ENCODE data around the gene RHBG. TPM values are rescaled to one million over a fixed set of nuclear protein-coding genes. Genes with fewer than 3 reads are reported as not detected.

The RHBG gene
- total RNA-seq, 1 experiment from 2014 or later: 4.0 TPM

DNA sequence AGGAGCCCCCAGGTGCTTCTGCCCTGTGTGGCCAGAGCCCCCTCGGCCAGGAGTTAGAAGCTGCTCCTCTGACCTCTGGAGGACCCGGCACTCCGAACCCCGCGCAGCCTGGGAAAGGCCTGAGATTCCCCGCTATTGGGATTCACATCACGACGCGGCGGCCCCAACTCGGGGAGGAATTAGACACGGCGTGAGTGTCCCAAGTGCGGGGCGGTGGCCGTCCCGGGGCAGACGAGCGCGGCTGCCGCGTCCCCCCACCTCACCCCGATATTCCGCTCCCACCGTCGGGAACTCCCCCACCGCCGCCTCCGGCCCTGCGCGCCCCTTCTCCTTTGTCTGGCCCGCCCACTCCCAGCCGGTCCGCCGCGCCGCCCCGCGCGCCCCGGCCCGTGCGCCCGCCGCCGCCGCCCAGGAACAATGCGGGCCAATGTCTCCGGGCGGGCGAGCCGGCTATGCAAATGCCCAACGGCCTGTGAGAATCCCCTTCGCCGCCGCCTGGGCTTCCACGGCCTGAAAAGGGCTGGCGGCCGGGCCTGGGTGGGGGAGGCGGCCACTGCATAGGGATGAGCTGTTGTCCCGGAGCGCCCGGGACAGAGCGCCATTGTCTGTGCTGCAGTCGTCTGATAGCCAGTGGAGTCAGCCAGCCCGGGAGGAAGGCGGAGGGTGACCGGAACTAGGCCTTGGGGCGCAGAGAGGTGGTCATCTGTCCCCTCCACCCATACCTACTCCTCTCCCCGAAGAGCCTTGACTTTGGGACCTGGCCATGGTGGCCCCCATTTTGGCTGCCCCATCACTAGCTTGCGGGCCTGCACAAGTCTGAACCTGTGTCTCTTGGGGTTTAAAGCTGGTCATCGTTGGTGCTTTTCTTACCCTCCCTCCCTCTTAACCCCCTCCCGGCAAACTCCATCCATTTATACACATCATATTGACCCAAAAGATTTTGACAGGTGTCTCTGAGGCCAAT is 19.4 kb downstream of the RHBG start:
- ChIA-PET POLR2A (ENCODE audit: unreplicated experiment) (no interaction called here), CTCF (interaction anchor here (0.6 to 1.1 kb wide), 2 partner anchors 58 to 214 kb away, joined by 3 to 5 read pairs; no protein-coding TSS in a partner anchor)
- H3F3A ChIP-seq (ENCODE audit: insufficient read depth, low read depth): no peaks in the 10 kb centered on the region
- TF ChIP-seq, protein P1, sequence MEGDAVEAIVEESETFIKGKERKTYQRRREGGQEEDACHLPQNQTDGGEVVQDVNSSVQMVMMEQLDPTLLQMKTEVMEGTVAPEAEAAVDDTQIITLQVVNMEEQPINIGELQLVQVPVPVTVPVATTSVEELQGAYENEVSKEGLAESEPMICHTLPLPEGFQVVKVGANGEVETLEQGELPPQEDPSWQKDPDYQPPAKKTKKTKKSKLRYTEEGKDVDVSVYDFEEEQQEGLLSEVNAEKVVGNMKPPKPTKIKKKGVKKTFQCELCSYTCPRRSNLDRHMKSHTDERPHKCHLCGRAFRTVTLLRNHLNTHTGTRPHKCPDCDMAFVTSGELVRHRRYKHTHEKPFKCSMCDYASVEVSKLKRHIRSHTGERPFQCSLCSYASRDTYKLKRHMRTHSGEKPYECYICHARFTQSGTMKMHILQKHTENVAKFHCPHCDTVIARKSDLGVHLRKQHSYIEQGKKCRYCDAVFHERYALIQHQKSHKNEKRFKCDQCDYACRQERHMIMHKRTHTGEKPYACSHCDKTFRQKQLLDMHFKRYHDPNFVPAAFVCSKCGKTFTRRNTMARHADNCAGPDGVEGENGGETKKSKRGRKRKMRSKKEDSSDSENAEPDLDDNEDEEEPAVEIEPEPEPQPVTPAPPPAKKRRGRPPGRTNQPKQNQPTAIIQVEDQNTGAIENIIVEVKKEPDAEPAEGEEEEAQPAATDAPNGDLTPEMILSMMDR (conservative IDR thresholded peaks at IDR 0.05): no peak
- no peak for TF ChIP-seq EZH2 (IDR thresholded peaks at IDR 0.05; ENCODE audit: low read depth)
- H3K79me2 ChIP-seq (ENCODE audit: low read depth): no peaks in the 10 kb centered on the region
- no peak overlapping the region for H3K4me3 ChIP-seq
- H3K27ac ChIP-seq: no peak overlapping the region
- H2AFZ ChIP-seq: no peak overlapping the region
- no peak overlapping the region for H3K4me2 ChIP-seq
- H3K27me3 ChIP-seq (ENCODE audit: insufficient read depth, low read depth): no peaks in the 10 kb centered on the region
- no TSS peak for BruUV-seq (replicated peaks)
- H3K4me1 ChIP-seq (replicated peaks; ENCODE audit: insufficient read depth): no peaks in the 10 kb centered on the region
- no peak for DNase-seq
- intact Hi-C loops (cut with micrococcal nuclease; ENCODE audit: unreplicated experiment): no loop called here
- H4K20me1 ChIP-seq (ENCODE audit: insufficient read depth): no peaks in the 10 kb centered on the region
- no peaks in the 10 kb centered on the region for H3K9me3 ChIP-seq (ENCODE audit: insufficient read depth, low read depth)
- H3K9me2 ChIP-seq (ENCODE audit: insufficient read depth): no peaks in the 10 kb centered on the region
- no peaks in the 10 kb centered on the region for H3K36me3 ChIP-seq (ENCODE audit: low read depth)

DNA sequence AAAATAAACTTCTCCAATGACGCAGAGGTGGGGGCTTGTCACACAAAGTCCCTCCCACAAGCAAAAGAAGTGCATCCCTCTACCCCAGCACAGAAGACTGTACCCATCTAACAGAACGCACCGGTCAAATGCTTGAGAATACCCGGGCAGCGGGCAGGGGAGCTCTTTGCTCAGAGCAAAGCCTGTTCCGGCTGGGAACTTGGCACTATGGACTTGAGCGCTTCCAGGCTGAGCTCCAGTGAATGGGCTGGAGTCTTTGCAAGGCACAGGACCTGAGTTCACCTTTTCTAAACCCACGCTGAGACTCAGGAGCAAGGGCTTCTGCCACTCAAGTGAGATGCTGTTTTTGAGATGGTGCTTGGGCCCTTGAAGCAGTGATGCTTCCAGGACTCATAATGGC is 20.3 kb downstream of the RHBG start:
- Histone ChIP-seq H2AFZ (no peak overlapping the region), H3F3A (ENCODE audit: insufficient read depth, low read depth) (no peaks in the 10 kb centered on the region), H3K4me2 (no peak overlapping the region), H4K20me1 (ENCODE audit: insufficient read depth) (no peaks in the 10 kb centered on the region), H3K36me3 (ENCODE audit: low read depth) (no peaks in the 10 kb centered on the region), H3K79me2 (ENCODE audit: low read depth) (no peaks in the 10 kb centered on the region), H3K27ac (no peak overlapping the region), H3K4me1 (replicated peaks; ENCODE audit: insufficient read depth) (no peaks in the 10 kb centered on the region), H3K27me3 (ENCODE audit: insufficient read depth, low read depth) (no peaks in the 10 kb centered on the region), H3K9me3 (ENCODE audit: insufficient read depth, low read depth) (no peaks in the 10 kb centered on the region), H3K9me2 (ENCODE audit: insufficient read depth) (no peaks in the 10 kb centered on the region), H3K4me3 (no peak overlapping the region)
- no TSS peak for BruUV-seq (replicated peaks)
- no peak for DNase-seq
- POLR2A ChIA-PET (ENCODE audit: unreplicated experiment): no interaction called here
- TF ChIP-seq, protein P1 (conservative IDR thresholded peaks at IDR 0.05): no peak
- no peak for TF ChIP-seq EZH2 (IDR thresholded peaks at IDR 0.05; ENCODE audit: low read depth)
- intact Hi-C loops (cut with micrococcal nuclease; ENCODE audit: unreplicated experiment): no loop called here
- CTCF ChIA-PET: interaction anchor here (0.6 kb wide), 1 partner anchor 213 kb away, joined by 5 read pairs; no protein-coding TSS in a partner anchor

DNA sequence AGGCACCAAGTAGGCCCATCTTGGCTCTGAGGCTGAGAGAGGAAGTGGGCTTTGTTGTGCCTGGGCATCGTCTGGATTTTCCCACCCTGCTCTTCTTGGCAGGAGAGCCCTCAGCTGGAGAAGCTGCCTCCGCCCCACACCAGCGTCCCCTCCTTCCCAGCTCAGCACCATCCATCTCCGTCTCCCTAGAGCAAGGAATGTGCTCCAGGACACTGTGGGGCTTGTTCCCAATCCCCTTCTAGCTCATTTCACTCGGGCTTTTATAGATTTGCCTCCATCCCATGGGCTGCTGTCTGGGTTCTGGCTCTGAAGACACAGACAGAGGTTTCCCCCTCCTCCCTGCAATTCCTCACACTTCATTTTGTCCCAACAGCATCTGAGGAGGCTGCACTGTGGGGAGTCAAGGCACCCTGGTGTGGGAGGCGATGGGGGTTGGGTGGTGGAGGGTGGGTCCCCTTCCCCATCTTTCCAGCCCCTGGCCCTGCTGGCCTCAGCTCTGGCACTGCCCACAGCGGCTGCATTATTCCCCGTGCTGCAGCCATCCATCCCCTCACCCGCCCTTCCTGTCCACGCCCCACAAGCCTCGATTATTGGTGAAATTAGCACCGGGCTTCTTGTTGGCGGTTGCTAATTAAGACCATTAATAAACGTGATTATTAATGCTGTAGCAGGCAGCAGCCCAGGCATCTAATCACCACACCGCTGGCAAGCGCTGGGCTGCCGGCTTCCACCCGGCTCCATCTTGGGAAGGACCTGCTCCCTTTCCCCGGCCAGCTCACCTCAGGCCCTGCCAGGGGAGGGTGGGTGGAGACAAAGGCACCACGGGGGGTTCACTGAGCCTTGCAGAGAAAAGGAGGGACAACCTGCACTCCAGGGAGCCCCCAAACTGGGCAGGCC is 21.7 kb downstream of the RHBG start:
- BruUV-seq (replicated peaks): no TSS peak
- intact Hi-C loops (cut with micrococcal nuclease; ENCODE audit: unreplicated experiment): no loop called here
- no peak for DNase-seq
- no peaks in the 10 kb centered on the region for H3K4me1 ChIP-seq (replicated peaks; ENCODE audit: insufficient read depth)
- no peak overlapping the region for H2AFZ ChIP-seq
- no peaks in the 10 kb centered on the region for H3K9me2 ChIP-seq (ENCODE audit: insufficient read depth)
- TF ChIP-seq EZH2 (IDR thresholded peaks at IDR 0.05; ENCODE audit: low read depth): no peak
- TF ChIP-seq, protein P1 (conservative IDR thresholded peaks at IDR 0.05): no peak
- H3K36me3 ChIP-seq (ENCODE audit: low read depth): no peaks in the 10 kb centered on the region
- no peak overlapping the region for H3K4me3 ChIP-seq
- no peaks in the 10 kb centered on the region for H3K79me2 ChIP-seq (ENCODE audit: low read depth)
- H3F3A ChIP-seq (ENCODE audit: insufficient read depth, low read depth): no peaks in the 10 kb centered on the region
- H3K4me2 ChIP-seq: no peak overlapping the region
- ChIA-PET POLR2A (ENCODE audit: unreplicated experiment) (no interaction called here), CTCF (interaction anchor here (0.6 kb wide), 1 partner anchor 27 kb away, joined by 4 read pairs; no protein-coding TSS in a partner anchor)
- no peaks in the 10 kb centered on the region for H3K9me3 ChIP-seq (ENCODE audit: insufficient read depth, low read depth)
- no peak overlapping the region for H3K27ac ChIP-seq
- no peaks in the 10 kb centered on the region for H4K20me1 ChIP-seq (ENCODE audit: insufficient read depth)
- no peaks in the 10 kb centered on the region for H3K27me3 ChIP-seq (ENCODE audit: insufficient read depth, low read depth)
